Epidermal melanocyte (primary cell): Measurements from ENCODE around the gene C1QL4.
A peak's percentile ranks its signal among the peaks of the same experiment; 100 is the strongest.
"Not testable (repeated sequence)": the region's sequence is repeated elsewhere in the genome, so short reads cannot be mapped to it uniquely, and the experiment has no call there.

Experiments used
- DNase-seq: peaks from one replicate; pipeline ENCODE4 v3.0.0; 2011; ENCODE audit warnings: low spot score; ENCODE audit not compliant: insufficient read length

C1QL4 gene

GRCh38 chr12:49336645-49337584 is at the start of gene C1QL4:
Gene C1QL4 (minus strand): TSS chr12:49337188. CDS start chr12:49336477, 711 bp downstream.
- DNase-seq: peak; percentile 87

DNA sequence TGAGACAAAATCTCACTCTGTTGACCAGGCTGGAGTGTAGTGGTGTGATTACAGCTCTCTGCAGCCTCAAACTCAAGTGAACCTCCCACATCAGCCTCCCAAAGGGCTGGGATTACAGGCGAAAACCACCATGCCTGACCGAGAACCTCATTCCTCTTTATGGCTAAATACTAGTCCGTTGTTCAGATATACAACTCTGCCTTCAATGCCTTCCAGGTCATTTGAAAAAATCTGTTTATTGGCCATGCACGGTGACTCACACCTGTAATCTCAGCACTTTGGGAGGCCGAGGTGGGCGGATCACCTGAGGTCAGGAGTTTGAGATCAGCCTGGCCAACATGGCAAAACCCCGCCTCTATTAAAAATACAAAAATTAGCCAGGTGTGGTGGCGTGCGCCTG is 43.2 kb upstream of the C1QL4 start:
- not testable (repeated sequence) for DNase-seq

DNA sequence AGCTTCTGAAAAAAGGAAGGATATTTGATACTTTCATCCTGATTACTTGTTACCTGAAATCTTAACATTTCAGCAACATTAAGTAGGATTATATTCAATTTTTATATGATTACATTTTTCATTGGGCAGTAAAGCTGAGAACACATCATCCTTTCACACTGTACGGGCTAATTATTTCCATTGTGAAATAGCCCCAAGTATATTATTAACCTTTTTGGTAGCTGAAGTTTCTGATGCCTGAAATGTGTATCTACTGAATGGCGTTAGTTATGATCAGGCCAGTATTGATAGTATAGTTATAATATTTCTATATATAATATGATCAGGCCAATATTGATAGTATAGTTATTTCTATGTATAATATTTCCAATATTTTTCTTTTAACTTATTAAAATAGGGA is 40.4 kb upstream of the C1QL4 start:
- no peak for DNase-seq

DNA sequence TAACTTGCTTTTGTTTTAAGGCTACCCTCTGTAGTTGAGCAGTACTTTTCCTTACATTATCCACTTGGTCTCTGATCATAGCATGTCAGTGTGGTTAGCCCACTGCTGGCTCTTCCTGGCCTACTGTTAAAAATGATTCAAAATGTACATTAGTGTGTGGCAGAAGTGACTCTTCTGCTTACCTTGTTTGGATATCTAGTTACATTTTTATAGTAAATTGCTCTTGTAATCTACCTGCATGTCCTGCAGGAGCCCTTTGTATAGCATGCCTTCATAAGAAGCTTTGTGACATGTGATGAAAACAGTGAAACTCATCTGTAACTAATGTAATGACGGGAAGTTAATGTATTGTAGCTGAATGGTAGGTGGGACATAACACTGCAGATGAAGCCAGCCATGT is 38.4 kb upstream of the C1QL4 start:
- DNase-seq: no peak

DNA sequence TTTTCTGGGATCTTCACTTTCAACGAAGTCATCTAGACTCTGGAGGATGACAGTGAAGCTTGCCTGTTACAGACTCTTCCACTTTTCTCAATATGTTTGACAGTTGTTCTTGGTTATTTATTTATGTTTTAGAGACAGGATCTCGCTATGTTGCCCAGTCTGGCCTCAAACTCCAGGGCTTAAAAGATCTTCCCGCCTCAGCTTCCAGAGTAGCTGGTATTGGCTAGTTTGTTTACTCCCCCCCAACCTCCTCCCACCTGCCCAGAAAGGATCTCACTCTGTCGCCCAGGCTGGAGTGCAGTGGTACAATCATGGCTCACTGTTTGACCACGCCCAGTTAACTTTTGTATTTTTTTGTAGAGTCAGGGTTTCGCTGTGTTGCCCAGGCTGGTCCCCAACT is 33.6 kb upstream of the C1QL4 start:
- no peak for DNase-seq

DNA sequence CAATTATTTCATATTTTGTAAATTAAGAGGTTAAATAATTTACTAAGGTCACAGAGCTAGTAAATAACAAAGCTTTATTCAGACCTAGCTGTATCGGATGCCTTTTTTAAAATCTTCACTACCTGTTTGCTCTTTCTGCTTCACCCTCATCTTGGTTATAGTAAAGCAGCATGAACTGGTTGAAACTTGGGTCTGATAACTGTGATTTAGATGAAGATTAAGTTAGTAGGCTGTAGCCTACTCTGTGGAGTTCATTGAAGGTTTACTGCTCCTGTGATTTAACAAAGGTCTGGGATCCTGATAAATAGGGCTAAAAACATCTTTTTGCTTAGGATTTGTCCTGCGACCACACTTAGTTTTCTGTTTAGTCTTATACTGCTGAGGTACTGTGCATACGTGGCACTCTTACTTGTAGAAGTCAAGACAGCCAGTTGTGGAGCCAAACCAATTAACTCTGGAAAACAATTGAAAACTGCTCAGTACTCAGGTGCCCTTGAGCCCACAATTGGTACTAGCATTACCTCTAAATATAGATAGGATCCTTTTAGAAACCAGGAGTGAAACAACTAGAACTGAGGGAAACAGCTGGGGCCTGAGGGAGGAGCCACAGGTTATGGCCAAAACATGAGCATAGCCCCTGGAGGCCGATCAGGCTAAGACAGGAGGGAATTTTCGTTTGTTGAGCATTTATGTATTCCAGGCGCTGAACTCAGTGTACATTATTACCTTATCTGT is 32.6 kb upstream of the C1QL4 start:
- DNase-seq: no peak

GRCh38 chr12:49368240-49368600 is 31.2 kb upstream of the C1QL4 start:
- DNase-seq: no peak

DNA sequence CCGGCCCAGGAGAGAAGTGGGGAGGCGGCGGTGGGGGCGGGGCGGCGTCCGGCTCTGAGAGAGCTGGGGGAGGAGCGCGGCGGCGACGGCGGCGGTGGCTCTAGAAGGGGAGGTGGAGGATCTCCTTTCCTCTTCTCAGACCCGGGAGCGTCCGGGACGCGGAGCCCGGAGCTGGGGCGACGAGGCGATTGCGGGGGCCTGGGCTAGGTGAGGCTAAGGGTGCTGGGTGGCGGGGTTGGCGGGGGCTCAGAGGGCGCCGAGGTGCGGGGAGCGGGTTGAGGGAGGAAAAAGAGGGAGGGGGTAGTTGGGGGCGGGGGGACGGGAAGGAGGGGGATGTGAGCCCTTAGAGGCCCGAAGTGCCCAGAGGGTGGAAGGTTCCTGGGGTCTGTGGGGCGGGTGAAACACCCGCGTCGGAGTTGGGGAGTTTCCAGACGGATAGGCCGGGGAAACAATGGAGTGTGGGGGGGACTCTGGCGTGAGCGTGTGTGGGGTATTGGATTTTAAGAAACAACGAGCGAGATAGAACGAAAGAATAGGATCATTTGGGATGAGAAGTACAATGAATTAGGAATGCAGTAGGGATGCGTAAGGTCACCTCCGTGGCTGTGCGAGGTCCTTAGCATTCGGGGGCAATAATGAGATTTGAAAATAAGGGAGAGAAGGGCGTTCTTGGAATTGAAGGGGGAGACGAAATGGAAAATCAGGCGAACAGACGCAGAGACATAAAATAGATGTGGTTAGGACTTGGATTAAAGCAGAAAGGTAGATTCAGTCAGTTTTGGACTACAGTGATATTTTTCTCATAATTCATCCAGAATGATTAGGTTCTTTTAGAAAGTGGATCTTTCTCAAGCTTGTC is 30.6 kb upstream of the C1QL4 start, which contains the start of gene SPATS2:
Gene SPATS2, plus strand, starts transcription at position 82 of the 859 bp plus-strand sequence. CDS start 93,551 bp downstream, outside the sequence.
- DNase-seq: no peak

GRCh38 chr12:49366652-49367380 is 29.8 kb upstream of the C1QL4 start:
- DNase-seq: peak; percentile 89

DNA sequence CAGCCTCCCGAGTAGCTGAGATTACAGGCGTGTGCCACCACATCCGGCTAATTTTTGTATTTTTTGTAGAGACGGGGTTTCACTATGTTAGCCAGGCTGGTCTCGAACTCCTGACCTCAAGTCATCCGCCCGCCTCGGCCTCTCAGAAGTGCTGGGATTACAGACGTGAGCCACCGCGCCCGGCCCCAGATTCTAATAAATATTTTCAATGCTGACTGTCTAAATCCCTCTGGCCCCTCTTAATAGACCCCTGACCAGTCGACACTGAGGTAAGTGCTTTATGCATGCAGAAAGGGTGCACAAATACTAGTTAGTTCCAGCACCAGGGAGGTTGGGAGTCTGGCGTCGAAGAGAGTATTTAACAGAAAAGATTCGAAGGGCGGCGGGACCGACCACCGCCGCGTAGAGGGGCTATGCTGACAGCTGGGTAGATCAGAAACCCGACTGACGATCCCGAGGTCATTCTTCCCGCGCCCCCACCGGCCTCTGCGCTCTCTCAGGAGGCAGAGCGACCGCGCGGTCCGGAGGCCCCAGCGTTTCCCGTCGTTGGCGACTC is 29.2 kb upstream of the C1QL4 start:
- DNase-seq: no peak

DNA sequence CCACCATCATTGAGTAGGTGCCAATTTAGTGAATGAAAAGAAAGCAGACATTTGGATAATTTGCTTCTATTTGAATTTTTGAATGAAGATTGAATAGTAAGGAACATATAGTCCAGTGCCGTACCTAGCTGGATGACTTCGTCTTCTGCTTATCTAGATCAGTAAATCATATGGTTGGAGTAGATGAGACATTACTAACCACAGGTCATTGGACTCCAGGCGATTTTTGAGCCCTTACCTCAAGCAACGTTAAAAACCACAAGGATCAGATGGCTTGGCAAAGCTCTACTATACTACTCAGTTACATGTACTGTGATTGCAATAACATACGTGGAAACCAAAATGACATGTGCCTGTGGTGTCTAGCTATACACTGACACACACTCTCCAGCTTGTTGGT is 28.6 kb upstream of the C1QL4 start:
- no peak for DNase-seq

GRCh38 chr12:49364989-49365388 is 28.0 kb upstream of the C1QL4 start:
- no peak for DNase-seq

DNA sequence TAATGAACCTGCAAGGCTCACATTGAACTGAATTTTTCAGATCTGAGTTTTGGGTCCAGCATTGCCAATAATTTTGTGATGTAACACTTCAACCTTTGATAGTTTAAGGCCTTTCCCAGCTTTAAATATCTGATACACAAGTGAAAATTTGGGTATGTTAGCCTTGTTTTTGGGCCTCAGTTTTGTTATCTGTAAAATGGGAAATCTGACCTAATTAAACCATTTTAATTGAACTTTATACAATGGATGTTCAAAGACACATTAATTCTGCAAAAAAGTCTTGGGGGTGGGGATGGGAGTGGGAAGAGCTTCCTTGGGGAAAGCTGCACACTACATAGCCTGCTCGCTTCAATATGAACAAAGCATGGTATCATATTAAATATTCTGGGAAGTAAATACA is 25.1 kb upstream of the C1QL4 start:
- DNase-seq: no peak

- no peak for DNase-seq
Measured at GRCh38 chr12:49359671-49360070, 22.7 kb upstream of the C1QL4 start.

DNA sequence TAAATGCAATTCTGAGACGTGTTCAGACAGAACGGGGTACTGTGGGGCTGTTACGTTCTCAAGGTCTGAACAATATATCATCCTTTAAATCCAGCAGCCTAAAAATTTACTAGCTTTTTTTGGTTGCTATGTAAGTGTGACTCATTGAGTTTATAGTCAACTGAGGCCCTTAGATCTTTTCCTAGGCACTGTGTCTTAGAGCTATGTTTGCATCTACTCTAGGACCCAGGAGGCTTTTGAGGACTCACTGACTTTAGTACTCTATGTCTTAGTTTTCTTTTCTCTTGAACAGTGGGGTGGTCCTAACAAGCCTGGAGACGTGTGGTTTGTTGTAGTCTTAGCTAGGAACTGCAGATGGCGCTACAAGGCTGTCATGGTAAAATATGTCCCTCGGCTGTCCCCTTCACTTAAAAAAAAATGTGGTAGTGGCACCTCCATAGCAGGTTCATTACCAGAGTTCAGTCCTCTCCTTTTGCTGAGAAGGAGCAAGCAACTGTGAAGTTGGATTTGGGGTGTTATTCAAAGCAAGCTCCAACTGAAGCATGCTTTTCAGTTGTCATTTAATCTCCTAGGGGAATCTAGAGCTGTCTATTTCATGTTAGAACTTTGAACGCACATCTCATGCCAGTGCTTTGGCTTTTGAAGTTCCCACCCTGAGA is 21.6 kb upstream of the C1QL4 start:
- no peak for DNase-seq

DNA sequence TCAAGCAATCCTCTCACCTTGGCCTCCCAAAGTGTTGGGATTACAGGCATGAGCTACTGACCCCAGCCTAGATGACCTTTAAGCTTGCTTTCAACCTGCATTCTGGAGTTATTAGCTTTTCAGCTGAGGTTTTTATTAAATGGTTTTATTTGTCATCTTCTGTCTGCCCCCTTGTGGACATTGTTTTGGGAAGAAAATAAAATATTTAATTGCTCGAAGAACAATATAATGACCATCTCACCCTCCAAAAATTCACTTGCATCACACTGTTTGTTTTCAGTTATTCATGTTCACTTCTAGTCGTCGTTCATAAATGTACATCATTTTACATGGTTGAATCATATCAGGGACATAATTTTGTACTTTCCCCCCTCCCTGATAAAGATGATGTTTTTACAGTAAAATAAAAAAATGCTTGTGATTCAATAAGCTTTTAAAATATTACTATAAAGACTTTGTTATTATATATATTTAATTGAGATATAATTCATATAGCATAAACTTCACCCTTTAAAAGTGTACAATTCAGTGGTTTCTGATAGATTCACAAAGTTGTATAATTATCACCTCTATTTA is 20.2 kb upstream of the C1QL4 start:
- DNase-seq: no peak

DNA sequence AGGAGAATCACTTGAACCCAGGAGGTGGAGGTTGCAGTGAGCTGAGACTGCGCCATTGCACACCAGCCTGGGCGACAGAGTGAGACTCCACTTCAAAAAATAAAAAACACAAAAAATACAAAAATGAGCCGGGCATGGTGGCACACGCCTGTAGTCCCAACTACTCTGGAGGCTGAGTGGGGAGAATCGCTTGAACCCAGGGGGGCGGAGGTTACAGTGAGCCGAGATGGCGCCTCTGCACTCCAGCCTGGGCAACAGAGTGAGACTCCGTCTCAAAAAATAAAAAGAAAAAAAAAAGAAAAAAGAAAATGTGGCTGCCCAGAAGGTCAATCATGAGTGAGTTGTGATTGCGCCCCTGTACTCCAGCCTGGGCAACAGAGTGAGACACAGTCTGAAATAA is 18.9 kb upstream of the C1QL4 start:
- DNase-seq: no peak

GRCh38 chr12:49352351-49352750 is 15.4 kb upstream of the C1QL4 start:
- no peak for DNase-seq

DNA sequence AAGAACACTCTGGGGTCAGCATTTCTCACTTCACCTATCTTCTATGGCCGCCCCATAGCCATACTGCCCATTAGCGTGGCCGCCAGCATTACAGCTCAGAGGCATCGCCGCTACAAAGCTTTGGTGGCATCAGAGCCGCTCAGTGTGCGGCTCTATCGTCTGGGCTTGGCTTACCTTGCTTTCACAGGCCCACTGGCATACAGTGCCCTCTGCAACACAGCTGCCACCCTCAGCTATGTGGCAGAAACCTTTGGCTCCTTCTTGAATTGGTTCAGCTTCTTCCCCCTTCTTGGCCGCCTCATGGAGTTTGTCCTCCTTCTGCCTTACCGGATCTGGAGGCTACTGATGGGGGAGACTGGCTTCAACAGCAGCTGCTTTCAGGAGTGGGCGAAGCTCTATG is 12.3 kb upstream of the C1QL4 start:
- no peak for DNase-seq

DNA sequence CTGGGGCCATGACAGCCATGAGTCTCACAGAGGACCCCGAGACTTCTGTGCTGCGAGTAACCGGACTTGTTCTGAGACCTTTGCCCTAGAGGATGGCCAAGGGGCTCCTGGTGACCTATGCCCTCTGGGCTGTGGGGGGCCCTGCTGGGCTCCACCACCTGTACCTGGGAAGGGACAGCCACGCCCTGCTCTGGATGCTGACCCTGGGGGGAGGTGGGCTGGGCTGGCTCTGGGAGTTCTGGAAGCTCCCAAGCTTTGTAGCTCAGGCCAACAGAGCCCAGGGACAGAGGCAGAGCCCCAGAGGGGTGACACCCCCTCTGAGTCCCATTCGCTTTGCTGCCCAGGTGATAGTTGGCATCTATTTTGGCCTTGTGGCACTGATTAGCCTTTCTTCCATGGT is 11.8 kb upstream of the C1QL4 start:
- no peak for DNase-seq
